GM18519 (cell line): ENCODE measurements around the gene PRKG1.
"Not testable (repeated sequence)": the region's sequence is repeated elsewhere in the genome, so short reads cannot be mapped to it uniquely, and the experiment has no call there.

Experiments used
- ATAC-seq: cut with Tn5 transposase; IDR thresholded peaks from one replicate; pipeline ENCODE4 v1.9.1; 2021; ENCODE audit warnings: mild to moderate bottlenecking, moderate library complexity; ENCODE audit not compliant: unreplicated experiment, low FRiP score

PRKG1 gene

DNA sequence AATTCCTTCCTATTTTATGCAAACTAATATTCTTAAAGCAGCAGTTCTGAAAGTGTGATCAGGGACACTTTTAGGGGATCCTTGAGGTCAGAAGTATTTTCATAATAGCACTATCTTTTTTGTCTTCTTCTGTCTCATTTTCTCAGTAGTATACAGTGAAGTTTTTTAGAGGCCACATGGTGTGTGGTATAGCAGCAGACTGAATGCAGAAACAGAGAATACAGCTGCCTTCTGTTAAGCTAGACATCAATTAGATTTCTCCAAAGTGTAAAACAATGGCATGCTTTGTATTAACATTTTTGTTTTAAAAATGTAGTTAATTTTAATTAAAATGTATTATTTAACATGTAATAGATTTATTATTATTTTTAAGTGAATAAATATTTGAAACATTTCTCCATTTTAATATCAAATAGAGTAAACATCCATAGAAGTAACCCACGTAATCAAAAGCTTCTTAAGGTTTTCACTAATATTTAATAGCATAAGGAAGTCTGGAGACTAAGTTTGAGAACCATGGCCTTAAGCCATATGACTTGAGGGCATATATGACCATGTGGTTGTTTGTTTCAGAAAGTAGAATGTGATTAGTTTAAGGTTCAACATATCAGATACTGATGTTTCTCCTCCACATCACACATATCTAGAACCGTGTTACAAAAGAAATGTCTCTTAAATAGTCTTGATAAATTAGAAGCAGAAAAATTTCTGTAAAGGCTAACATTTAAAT is 94.0 kb downstream of the PRKG1 start:
- no peak for ATAC-seq

DNA sequence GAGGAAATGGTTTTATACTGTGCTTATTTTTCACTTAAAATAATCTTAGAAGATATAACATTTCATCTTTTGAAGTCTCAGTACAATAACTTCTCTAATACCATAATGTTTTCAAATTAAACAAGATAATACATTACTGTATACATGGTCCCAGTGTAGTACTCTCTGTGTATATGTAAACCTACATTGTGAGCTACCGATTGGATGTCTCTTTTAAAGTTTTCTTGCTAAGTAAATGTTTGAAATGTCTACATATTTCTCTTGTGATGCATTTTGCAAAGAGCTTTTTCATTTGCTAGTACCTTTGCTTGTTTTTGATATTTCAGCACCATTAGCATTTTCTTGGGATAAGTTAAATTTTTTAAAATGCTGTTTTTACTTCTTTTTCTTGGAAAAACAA is 94.8 kb downstream of the PRKG1 start:
- no peak for ATAC-seq

DNA sequence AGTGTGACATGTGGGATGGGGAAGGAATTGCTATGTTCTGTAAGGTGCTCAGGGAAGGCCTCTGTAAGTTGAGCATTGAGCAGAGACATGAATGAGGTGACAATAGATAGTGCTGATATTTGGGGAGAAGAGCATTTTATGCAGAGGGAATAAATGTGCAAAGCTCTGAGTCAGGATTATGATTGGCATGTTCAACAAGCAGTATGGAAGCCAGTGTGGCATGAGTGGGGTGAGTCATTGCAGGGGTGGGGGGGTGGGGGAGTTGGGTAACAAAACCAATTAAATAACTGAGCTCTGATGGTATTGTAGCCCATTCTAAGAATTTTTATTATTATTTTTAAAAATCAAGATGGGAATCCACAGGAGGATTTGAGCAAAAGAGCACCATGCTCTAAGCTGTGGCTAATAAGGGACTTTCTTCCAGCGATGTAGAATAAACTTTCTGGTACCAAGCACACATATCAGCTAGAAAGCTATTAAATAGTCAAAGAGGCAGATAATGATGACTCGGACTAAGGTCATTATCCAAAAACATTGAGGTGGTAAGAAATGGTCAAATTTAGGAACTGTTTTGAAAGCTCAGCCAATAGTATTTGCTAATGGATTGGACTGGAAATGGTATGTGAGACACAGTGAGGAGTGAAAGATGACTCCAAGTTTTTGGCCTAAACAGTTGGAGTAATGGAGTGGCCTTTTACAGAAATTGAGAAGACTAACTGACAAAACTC is 96.4 kb downstream of the PRKG1 start:
- ATAC-seq: no peak

DNA sequence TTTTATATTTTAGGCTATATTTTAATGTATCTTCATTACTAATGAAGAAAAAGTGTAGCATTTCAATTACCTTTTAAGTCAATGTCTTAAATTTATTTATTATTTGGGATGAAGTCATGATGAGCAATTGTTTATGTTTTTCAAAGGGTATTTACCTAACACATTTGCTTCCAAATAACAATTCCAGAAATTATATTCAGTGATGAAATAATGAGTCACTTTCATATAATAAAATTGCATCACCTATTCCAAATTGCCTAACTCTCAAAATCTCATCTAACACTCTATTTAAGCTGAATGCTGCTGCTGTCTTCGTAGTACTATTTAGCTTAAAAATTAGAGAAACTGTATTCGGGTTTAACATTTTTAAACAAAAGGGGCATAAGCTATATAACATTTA is 97.7 kb downstream of the PRKG1 start:
- no peak for ATAC-seq

DNA sequence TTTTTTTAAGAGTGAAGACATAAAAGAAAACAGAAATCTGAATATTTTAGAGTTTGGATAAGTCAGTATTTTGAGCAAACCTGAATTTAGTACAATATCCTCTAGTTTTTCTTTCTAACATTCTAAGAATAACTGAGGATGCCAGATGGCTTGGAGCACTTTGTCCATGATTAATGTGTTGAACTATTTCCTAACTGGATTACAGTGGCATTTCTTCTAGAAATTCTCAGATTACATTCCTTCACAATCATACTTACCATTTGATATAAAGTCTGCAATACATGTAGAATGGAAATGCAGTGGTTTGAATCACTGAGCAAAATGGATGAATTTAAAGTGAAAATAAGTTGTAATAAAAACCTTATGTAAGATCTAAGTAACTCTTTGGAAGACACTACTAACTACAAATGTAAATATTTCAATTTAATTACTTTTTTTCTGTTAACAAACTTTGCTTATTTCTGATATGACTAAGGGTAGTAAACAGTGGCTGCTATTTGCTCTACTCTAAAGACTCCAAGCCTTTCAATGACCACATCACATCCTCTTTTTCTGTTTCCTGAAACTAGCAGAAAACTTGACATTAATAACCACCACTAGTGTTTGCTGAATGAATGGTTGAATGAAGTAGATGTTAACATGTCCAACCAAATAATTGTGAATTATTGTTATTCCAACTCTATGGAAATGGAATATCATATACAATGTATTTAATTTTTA is 102.8 kb downstream of the PRKG1 start:
- no peak for ATAC-seq

DNA sequence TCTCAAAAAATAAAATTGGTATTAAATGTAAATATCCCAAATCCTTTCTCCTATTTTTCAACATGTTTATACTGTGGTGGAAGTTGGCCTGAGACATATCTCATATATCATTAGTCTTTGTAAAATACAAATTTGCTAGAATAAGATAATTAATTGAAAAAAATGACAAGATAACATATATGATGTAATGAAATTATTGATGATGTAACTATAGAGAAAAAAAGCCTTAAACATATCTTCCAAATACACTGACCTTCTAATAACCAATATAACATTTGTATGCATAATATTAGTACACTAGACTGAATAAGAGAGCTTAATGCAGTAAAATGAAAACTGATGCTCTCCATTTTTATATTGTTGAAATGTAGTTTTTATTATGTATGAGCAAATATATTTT is 104.3 kb downstream of the PRKG1 start:
- no peak for ATAC-seq

DNA sequence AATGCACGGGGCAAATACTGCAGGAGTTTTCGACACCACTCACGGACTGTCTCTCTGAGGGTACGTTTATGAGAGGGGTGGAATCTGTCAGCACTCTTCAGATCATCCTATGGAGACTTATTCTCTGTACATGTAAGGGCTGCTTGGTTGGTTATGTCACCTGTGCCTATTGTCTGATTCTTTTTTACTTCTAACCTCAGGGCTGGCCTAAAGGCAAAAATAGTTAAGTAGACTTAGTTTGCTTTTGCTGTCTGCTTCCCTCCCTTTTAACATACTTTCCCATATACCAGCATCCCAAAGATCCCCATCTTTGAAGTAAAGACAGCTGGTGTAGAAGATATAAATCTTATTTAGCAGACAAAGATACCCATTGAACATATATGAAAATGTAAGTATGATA is 105.9 kb downstream of the PRKG1 start:
- no peak for ATAC-seq

DNA sequence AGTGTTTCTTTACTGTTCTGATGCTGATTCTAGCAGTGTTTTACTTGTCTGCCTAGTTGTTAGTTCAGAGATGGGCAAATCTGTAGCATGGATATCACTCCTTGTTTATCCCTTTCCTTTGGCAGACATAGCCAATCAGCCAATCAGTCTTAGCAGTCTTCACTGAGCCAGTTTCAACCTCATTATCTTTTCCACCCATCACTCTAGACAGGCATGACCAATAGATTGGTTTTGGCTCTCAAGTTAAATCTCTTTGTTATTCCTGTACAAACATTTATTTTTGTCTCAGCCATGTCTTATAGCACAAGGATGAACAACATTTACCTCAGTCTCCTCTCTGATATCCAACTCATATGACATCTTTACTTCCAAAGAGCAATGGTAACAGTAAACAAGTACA is 109.5 kb downstream of the PRKG1 start:
- ATAC-seq: no peak

DNA sequence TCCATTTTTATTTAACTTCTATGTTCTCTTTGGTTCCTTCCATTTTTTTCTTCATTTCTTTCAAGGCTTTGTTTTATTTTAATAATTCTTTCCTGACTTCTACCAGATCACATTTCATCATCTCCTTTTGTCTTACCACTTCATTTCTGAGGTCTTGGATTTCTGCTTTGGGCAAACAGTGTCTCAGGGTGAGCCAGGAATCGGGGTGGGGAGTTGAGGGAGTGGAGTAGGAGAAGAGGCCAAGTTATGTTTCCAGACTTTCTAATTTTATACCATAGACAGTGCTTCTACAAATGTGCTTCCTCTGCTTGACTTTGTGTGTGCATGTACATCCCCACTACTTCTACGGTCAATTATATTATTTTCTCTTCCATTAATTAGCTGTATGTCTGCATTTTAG is 112.1 kb downstream of the PRKG1 start:
- no peak for ATAC-seq

DNA sequence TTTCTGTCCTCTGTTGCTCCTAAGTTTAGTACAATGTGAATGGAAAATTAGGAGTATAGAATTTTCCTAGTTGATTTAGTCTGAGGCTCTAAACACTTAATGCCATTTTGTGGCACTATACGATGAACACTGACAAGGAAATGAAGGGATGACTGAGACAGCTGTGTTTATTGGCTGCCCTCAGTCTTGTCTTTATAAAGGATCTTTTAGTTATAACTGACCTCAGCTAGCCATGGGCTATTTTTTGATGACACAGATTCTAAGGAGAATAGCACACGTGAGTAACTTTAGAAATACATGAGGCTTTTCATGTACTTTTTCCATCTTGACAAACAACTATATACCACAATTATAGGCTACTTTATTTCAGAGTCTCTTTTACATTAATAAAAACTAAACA is 113.7 kb downstream of the PRKG1 start:
- no peak for ATAC-seq

DNA sequence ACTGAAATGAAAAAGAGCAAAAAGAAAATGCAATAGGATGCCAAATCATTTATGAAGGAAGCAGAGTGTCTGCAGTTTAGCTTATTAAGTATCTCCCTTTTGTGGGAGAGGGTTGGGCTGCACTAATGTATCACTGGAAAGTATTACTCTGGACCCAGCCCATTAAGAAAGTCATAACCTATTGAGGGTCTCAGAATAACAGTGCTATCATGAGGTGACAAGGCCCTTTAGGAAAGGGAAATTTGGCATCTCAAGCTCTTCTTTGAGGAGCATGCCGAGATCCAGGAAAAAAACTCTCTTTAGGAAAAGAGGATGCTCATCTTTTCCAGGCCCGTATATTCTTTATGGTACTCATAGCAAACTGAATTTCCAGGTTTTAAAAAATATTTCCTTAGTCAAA is 114.6 kb downstream of the PRKG1 start:
- ATAC-seq: no peak

DNA sequence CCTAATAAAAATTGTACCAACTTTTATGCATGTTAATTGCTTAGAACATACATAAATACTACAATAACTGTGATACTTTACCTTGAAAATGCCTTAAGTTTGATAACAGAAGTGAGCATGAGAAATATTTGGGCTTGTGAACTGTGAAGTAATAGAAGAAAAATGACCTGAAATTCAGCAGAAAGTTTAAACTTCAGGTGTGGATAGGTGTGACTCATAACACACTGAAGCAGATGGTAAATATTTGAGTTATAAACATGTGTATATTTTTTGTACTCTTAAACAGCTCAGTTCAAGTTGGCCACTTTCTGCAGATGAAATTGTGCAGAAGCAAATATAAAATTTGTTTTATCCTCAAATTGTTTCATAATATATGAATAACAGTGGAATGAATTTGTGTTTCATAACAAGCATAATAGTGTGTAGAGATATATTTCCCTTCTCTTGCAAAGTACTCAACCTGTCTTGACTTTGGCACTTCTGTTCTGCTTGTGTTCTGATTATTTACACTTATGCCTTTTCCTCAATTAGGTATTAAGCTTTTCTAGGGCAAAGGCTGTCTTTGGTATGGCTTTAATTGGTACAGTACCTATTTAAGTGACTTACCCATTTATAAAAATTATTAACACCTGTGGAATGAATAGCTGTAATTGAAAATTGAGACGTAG is 122.4 kb downstream of the PRKG1 start:
- ATAC-seq: no peak

DNA sequence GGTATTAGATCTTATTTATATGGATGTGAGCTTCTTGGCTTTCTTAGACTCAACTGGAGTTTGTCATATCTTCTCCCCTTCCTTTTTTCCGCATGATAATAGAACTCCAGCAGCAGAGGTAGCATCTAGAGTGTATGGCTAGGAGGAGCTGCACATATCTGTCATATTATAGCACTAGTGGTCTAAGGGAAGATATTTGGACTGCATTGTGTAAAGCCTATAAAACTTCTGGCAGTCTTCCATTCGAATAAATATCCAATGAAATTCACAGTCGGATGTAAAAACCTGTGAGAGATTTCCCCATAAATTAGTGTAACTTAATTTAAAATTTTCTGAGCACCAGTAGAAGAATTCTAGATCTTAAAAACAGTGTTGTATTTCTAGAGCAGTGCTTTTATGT is 123.9 kb downstream of the PRKG1 start:
- ATAC-seq: no peak

DNA sequence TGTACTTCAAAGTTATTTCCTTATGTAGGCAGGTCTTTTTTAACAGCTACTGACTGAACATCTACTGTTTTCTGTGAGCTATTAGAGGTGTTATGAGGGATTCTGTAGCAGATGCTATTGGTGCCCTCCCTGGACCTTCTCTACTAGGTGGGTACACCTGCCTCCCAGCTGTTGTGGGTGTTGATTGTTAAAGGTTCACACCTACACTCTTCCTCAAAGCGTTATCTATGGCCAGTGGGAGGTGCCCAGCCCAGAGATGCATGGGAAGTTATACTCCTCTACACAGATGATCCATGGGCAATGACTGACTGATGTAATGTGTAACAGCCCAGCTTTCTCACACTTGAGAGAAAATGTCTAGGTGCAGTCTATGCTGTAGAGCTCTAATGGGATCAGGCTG is 127.7 kb downstream of the PRKG1 start:
- no peak for ATAC-seq

DNA sequence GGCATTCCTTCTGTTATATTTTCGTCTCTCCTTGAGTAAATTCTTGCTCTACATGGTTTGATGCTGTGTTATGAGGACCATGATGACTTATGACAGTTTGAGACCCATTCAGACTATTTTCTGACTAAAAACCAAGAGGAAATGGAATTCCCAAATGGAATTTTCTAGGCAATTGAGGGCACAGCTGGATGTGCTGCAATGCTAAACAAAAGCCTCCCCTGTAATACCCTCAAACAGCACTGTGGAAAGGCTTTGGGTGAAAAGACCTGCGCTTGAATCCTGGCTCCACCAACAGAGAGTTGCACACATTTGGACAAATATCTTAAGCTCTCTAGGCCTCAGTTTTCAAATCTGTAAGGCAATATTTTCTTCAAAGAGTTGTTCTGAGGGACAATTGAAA is 129.1 kb downstream of the PRKG1 start:
- ATAC-seq: no peak

DNA sequence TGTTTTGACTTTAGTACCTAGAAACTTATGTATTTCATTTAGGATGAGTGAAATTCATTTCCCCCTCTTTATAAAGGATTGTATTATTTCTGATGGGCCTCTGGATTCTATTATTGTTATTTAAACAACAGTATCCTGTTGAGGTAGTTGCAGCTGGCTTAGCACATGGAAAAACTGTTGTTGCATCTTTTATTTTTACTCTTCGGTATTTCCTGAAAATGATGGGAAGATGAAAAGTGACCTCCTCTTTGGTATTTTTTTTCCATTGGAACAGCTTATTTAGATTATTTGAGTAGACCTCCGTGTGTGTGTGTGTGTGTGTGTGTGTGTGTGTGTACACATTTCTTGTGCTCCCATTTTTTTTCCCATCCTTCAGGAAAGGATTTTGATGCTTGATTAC is 129.8 kb downstream of the PRKG1 start:
- ATAC-seq: no peak

DNA sequence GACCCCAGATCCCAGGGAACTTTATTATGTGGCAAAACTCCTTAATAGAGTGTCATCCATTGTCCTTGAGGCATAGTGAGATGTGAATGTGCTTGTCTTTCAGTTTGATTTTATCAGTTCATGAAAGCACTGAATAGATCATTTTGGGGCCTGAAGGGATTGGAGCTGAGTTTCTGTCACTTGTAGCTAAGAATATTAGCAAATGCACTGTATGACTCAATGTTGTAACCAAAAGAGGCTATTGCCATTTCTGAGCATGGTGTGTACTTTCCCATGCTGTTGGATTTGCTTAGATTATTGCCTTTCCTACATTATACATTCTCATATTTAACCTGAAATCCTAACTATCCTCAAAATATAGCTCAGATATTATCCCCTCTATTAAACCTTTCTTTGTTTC is 130.4 kb downstream of the PRKG1 start:
- ATAC-seq: no peak

DNA sequence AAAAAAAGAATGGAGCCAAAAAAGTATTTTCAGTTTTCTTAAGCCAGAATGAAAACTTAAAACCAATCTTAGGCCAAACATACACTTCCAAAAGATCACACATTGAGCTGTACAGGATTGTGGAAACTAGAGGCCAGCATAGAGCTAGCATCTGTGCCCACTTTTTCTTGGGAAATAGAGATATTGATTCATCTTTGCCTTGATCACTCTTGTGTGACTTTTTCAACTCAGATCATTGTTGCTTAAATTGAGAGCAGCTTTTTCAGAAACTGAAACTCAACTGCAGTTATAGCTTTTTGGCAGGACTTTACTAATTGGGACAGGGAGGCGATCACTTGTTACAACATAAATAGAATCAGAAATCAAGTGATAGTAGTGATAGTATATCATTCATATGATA is 132.2 kb downstream of the PRKG1 start:
- no peak for ATAC-seq

DNA sequence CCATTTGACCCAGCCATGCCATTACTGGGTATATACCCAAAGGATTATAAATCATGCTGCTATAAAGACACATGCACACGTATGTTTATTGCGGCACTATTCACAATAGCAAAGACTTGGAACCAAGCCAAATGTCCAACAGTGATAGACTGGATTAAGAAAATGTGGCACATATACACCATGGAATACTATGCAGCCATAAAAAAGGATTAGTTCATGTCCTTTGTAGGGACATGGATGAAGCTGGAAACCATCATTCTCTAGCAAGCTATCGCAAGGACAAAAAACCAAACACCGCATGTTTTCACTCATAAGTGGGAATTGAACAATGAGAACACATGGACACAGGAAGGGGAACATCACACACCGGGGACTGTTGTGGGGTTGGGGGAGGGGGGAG is 138.7 kb downstream of the PRKG1 start:
- ATAC-seq: not testable (repeated sequence)

DNA sequence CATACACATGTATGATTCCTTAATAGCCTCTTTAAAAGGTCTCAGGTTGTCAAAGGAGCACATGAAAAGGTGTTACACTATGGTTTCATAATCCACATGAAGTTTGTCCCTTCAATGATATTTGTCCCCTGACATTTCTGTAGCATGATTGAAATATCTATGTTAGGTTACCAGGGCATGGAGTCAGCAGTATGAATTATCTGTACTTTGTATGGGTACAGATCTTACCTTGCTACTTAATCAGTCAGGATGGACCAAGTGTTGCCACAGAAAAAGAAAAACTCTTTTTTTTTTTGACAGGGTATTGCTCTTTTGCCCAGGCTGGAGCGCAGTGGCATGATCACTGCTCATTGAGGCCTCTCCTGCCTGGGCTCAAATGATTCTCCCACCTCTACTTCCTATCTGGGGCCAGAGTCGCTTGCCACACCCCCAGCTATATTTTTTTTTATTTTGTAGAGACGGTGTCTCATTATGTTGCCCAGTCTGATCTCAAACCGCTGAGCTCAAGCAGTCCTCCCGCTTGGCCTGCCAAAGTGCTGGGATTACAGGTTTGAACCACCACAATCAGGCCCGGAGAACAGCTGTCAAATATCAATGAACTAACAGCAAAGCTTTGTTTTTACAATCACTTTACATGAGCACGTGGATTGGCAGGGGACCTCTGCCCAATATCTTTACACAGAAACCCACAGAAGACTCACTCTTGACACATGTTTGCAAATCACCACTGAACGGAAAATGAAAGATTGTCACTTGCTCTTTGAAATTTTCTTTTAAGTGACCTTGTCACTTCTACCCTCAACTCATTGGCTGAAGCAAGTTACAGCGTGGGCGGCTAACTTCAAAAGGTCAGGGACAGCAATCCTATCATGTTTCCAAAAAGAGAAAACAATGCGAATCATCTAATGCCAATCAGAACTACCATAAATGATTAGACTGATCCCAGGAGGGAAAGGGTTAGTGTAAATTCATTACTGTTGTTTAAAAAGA is 140.2 kb downstream of the PRKG1 start:
- no peak for ATAC-seq
